ENCODE data around the gene PCDHA1. TPM values are rescaled to one million over a fixed set of nuclear protein-coding genes. Genes with fewer than 3 reads are reported as not detected.
"Not testable (repeated sequence)": the region's sequence is repeated elsewhere in the genome, so short reads cannot be mapped to it uniquely, and the experiment has no call there.

The PCDHA1 gene
- total RNA-seq, 6 experiments from 2014 or later, result 0.09 to 0.22 (median 0.14) TPM

- Mint-ChIP-seq H3K27ac (no peak within 1 kb of the TSS), H3K36me3 (ENCODE audit: low read depth) (peaks cover 8% of the 10 kb centered on the region; the same call in 1 of the 2 replicates), H3K4me1 (ENCODE audit: low read depth) (no peaks in the 10 kb centered on the region), H3K27me3 (ENCODE audit: insufficient read depth) (no peaks in the 10 kb centered on the region; the same call in 1 of the 2 replicates), H3K4me3 (peak within 1 kb of the TSS; percentile 75), H3K9me3 (0 out of 2 replicates have a peak, but pooled peaks cover under 1% of the 10 kb centered on the region)
- TF ChIP-seq CTCF (IDR thresholded peaks at IDR 0.05), result peak; percentile 35; the same call in 1 of the 2 replicates
- DNase-seq, result peak; percentile 3
Observed at GRCh38 chr5:140833993-140834392, 48.1 kb downstream of the PCDHA1 start, which contains the start of gene PCDHA7. Gene PCDHA7 (plus strand): TSS chr5:140834269. CDS start chr5:140834384, 115 bp downstream.

DNA sequence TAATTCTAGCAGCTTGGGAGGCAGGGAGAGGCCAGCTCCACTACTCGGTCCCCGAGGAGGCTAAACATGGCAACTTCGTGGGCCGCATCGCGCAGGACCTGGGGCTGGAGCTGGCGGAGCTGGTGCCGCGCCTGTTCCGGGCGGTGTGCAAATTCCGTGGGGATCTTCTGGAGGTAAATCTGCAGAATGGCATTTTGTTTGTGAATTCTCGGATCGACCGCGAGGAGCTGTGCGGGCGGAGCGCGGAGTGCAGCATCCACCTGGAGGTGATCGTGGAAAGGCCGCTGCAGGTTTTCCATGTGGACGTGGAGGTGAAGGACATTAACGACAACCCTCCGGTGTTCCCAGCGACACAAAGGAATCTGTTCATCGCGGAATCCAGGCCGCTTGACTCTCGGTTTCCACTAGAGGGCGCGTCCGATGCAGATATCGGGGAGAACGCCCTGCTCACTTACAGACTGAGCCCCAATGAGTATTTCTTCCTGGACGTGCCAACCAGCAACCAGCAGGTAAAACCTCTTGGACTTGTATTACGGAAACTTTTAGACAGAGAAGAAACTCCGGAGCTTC is 48.6 kb downstream of the PCDHA1 start:
- DNase-seq; H3K4me1 Mint-ChIP-seq (ENCODE audit: low read depth); H3K27me3 Mint-ChIP-seq (ENCODE audit: insufficient read depth); H3K36me3 Mint-ChIP-seq (ENCODE audit: low read depth); H3K9me3 Mint-ChIP-seq; H3K27ac Mint-ChIP-seq: not testable (repeated sequence)
- H3K4me3 Mint-ChIP-seq, result peak overlapping the region; percentile 75

DNA sequence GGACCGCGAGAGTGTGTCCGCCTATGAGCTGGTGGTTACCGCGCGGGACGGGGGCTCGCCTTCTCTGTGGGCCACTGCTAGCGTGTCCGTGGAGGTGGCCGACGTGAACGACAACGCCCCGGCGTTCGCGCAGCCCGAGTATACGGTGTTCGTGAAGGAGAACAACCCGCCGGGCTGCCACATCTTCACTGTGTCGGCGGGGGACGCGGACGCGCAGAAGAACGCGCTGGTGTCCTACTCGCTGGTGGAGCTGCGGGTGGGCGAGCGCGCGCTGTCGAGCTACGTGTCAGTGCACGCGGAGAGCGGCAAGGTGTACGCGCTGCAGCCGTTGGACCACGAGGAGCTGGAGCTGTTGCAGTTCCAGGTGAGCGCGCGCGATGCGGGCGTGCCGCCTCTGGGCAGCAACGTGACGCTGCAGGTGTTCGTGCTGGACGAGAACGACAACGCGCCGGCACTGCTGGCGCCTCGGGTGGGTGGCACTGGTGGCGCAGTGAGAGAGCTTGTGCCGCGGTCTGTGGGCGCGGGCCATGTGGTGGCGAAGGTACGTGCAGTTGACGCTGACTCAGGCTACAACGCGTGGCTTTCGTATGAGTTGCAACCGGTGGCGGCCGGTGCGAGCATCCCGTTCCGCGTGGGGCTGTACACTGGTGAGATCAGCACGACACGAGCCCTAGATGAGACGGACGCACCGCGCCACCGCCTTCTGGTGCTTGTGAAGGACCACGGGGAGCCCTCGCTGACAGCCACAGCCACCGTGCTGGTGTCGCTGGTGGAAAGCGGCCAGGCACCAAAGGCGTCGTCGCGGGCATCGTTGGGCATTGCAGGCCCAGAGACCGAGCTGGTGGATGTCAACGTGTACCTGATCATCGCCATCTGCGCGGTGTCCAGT is 49.9 kb downstream of the PCDHA1 start:
- H3K4me1 Mint-ChIP-seq (ENCODE audit: low read depth), result no peaks in the 10 kb centered on the region
- H3K27ac Mint-ChIP-seq, result no peak overlapping the region
- H3K27me3 Mint-ChIP-seq (ENCODE audit: insufficient read depth), result no peaks in the 10 kb centered on the region; the same call in 1 of the 2 replicates
- H3K9me3 Mint-ChIP-seq, result 0 out of 2 replicates have a peak, but pooled peaks cover 4% of the 10 kb centered on the region
- peaks cover 5% of the 10 kb centered on the region; the same call in 1 of the 2 replicates for H3K36me3 Mint-ChIP-seq (ENCODE audit: low read depth)
- no peak for TF ChIP-seq CTCF (IDR thresholded peaks at IDR 0.05)
- DNase-seq, result no peak
- H3K4me3 Mint-ChIP-seq, result no peak overlapping the region

GRCh38 chr5:140840978-140841962 is 55.3 kb downstream of the PCDHA1 start, which contains the start of gene PCDHA8:
Gene PCDHA8 (plus strand): TSS chr5:140841187. CDS start chr5:140841322, 135 bp downstream.
- H3K9me3 Mint-ChIP-seq, result peaks cover 22% of the 10 kb centered on the region
- no peaks in the 10 kb centered on the region for H3K4me1 Mint-ChIP-seq (ENCODE audit: low read depth)
- peaks cover 6% of the 10 kb centered on the region; the same call in 1 of the 2 replicates for H3K36me3 Mint-ChIP-seq (ENCODE audit: low read depth)
- H3K4me3 Mint-ChIP-seq, result peak within 1 kb of the TSS; percentile 54; the same call in 1 of the 2 replicates
- no peaks in the 10 kb centered on the region; the same call in none of the 2 replicates for H3K27me3 Mint-ChIP-seq (ENCODE audit: insufficient read depth)
- TF ChIP-seq CTCF (IDR thresholded peaks at IDR 0.05), result peak; percentile 34
- no peak for DNase-seq
- H3K27ac Mint-ChIP-seq, result no peak within 1 kb of the TSS

GRCh38 chr5:140842798-140843733 is 57.1 kb downstream of the PCDHA1 start:
- H3K4me1 Mint-ChIP-seq (ENCODE audit: low read depth), result no peaks in the 10 kb centered on the region
- peaks cover 22% of the 10 kb centered on the region for H3K9me3 Mint-ChIP-seq
- DNase-seq, result no peak
- no peak overlapping the region for H3K27ac Mint-ChIP-seq
- no peaks in the 10 kb centered on the region; the same call in 1 of the 2 replicates for H3K27me3 Mint-ChIP-seq (ENCODE audit: insufficient read depth)
- H3K4me3 Mint-ChIP-seq, result no peak overlapping the region
- TF ChIP-seq CTCF (IDR thresholded peaks at IDR 0.05), result no peak
- peaks cover 6% of the 10 kb centered on the region; the same call in 1 of the 2 replicates for H3K36me3 Mint-ChIP-seq (ENCODE audit: low read depth)

DNA sequence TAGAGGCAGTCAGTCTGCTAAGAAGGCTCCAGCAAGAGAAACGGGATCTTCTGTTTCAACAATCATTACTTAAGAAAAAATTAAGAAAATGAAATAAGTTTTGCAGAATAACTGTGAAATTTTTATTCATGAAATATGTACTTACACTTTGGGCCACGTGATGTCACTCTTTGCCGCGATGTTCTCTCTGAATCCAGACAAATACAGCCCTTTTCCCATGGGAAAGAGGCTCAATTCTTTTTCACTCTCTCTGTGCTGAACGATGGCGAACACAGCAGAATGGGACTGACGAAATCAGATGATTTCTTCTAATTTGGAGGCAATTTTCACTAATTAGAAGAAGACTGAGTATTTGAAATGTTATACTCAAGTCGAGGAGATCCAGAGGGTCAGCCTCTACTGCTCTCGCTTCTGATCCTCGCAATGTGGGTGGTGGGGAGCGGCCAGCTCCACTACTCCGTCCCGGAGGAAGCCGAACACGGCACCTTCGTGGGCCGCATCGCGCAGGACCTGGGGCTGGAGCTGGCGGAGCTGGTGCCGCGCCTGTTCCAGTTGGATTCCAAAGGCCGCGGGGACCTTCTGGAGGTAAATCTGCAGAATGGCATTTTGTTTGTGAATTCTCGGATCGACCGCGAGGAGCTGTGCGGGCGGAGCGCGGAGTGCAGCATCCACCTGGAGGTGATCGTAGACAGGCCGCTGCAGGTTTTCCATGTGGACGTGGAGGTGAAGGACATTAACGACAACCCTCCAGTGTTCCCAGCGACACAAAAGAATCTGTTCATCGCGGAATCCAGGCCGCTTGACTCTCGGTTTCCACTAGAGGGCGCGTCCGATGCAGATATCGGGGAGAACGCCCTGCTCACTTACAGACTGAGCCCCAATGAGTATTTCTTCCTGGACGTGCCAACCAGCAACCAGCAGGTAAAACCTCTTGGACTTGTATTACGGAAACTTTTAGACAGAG is 62.5 kb downstream of the PCDHA1 start, which contains the start of gene PCDHA9:
TSS of gene PCDHA9 (plus strand) at position 244 of the 964 bp plus-strand sequence. CDS start at position 358, 114 bp downstream.
- H3K4me1 Mint-ChIP-seq (ENCODE audit: low read depth); H3K27ac Mint-ChIP-seq; H3K4me3 Mint-ChIP-seq; H3K9me3 Mint-ChIP-seq; DNase-seq; H3K36me3 Mint-ChIP-seq (ENCODE audit: low read depth); H3K27me3 Mint-ChIP-seq (ENCODE audit: insufficient read depth): not testable (repeated sequence)

Measured in HFFc6 (cell line).